GM12878 (cell line): ENCODE data around the gene CCDC80. TPM values are rescaled to one million over a fixed set of nuclear protein-coding genes. Genes with fewer than 3 reads are reported as not detected.

ENCODE experiments used
- ATAC-seq: fragments of 200-7000 bp; cut with Tn5 transposase; 3 replicates; pipeline ENCODE4 v1.9.1; 2020; ENCODE audit warnings: mild to moderate bottlenecking, moderate library complexity
- BruUV-seq: library from RNA; stranded (reverse); fragments of 400-500 nt; replicated peaks from 2 replicates; lab custom pipeline; 2021; lab: Mats Ljungman, UMichigan
- CTCF ChIA-PET: fragments of 300-600 bp; sonication (Branson Sonifier 250); formaldehyde crosslinking; extraction: SDS; loops from one replicate; lab custom pipeline; 2021; ENCODE audit warnings: inconsistent platforms; lab: Yijun Ruan, JAX
- POLR2A ChIA-PET: fragments of 350-600 bp; formaldehyde crosslinking; extraction: SDS; loops from one replicate; lab custom pipeline; 2021; ENCODE audit warnings: inconsistent platforms; lab: Charles Lee
- RAD21 ChIA-PET: fragments of 300-600 bp; sonication (Branson Sonifier 250); formaldehyde crosslinking; loops from one replicate; lab custom pipeline; 2023; ENCODE audit warnings: antibody characterized with exemption; ENCODE audit not compliant: unreplicated experiment; lab: Charles Lee
- SMC1A ChIA-PET: fragments of 300-600 bp; sonication (Branson Sonifier 250); formaldehyde crosslinking; loops from one replicate; lab custom pipeline; 2023; ENCODE audit not compliant: unreplicated experiment, uncharacterized antibody; lab: Charles Lee
- DNase-seq: peaks from one replicate; pipeline ENCODE4 v3.0.0-alpha.2; 2011; ENCODE audit warnings: low read depth, low spot score
- FAIRE-seq: peaks from 3 replicates; lab custom pipeline; 2011; peaks lifted over from hg19 to GRCh38; lab: Jason Lieb, UNC
- H2AFZ ChIP-seq: 2 replicates; pipeline ENCODE4 v1.6.0; 2011; ENCODE audit warnings: low read depth, low read length, control low read depth; ENCODE audit not compliant: control insufficient read depth
- H3K27ac ChIP-seq: 2 replicates; pipeline ENCODE4 v1.5.1; 2011; ENCODE audit warnings: control low read depth; ENCODE audit not compliant: control insufficient read depth, insufficient read depth
- H3K27me3 ChIP-seq, 2 experiments: replicated peaks in 1 of 2; 2 replicates each; pipeline versions ENCODE4 v1.6.0 to v1.6.1; 2011; ENCODE audit warnings: low read length in 1 of 2; ENCODE audit not compliant: control insufficient read depth in 2 of 2, insufficient read depth in 2 of 2
- H3K36me3 ChIP-seq, 2 experiments: 2 replicates each; pipeline ENCODE4 v1.5.1; 2011; ENCODE audit warnings: low read length in 1 of 2; ENCODE audit not compliant: control insufficient read depth in 2 of 2, insufficient read depth in 2 of 2
- H3K4me1 ChIP-seq: 2 replicates; pipeline ENCODE4 v1.6.1; 2011; ENCODE audit warnings: mild to moderate bottlenecking, low read length, moderate library complexity, mixed read lengths; ENCODE audit not compliant: control insufficient read depth, insufficient read depth
- H3K4me2 ChIP-seq: 2 replicates; pipeline ENCODE4 v1.6.0; 2011; ENCODE audit warnings: control low read depth; ENCODE audit not compliant: control insufficient read depth, insufficient read depth
- H3K4me3 ChIP-seq: fragments of 200-600 bp; sonication (generic); 2 replicates; pipeline ENCODE4 v1.5.1; 2016
- H3K79me2 ChIP-seq: 2 replicates; pipeline ENCODE4 v1.6.0; 2011; ENCODE audit warnings: low read length; ENCODE audit not compliant: control insufficient read depth, insufficient read depth
- H3K9ac ChIP-seq: 2 replicates; pipeline ENCODE4 v1.8.0; 2011; ENCODE audit warnings: low read length, control low read depth, mixed read lengths; ENCODE audit not compliant: control insufficient read depth, insufficient read depth
- H3K9me3 ChIP-seq: replicated peaks from 3 replicates; pipeline ENCODE4 v1.5.1; 2011; ENCODE audit warnings: mild to moderate bottlenecking, low read length; ENCODE audit not compliant: control insufficient read depth, insufficient read depth
- H4K20me1 ChIP-seq: 2 replicates; pipeline ENCODE4 v1.6.0; 2011; ENCODE audit not compliant: control insufficient read depth, insufficient read depth
- BRCA1 ChIP-seq: IDR thresholded peaks from 2 replicates; pipeline ENCODE4 v1.6.1; 2011; ENCODE audit warnings: low read depth, low read length, improper control_type of control experiment
- ESRRA ChIP-seq: IDR thresholded peaks from 2 replicates; pipeline ENCODE4 v1.6.1; 2012; ENCODE audit warnings: mild to moderate bottlenecking, low read length, improper control_type of control experiment
- HCFC1 ChIP-seq: fragments of 150-350 bp; IDR thresholded peaks from 2 replicates; pipeline ENCODE4 v1.6.1; 2014; ENCODE audit warnings: low read length
- JUNB ChIP-seq: IDR thresholded peaks from 2 replicates; pipeline ENCODE4 v1.6.1; 2016; ENCODE audit warnings: antibody characterized with exemption, mild to moderate bottlenecking
- LARP7 ChIP-seq: fragments of 450-650 bp; IDR thresholded peaks from 2 replicates; pipeline ENCODE4 v1.6.1; 2017; ENCODE audit warnings: mild to moderate bottlenecking
- MEF2B ChIP-seq: fragments of 450-650 bp; IDR thresholded peaks from 2 replicates; pipeline ENCODE4 v1.6.1; 2018; ENCODE audit warnings: mild to moderate bottlenecking, moderate library complexity; ENCODE audit not compliant: partially characterized antibody, poor library complexity, severe bottlenecking
- MYB ChIP-seq: fragments of 150-350 bp; IDR thresholded peaks from 2 replicates; pipeline ENCODE4 v1.6.1; 2014; ENCODE audit warnings: mild to moderate bottlenecking, low read depth, low read length, borderline replicate concordance
- NFXL1 ChIP-seq: fragments of 450-650 bp; IDR thresholded peaks from 2 replicates; pipeline ENCODE4 v1.6.1; 2017; ENCODE audit warnings: antibody characterized with exemption, mild to moderate bottlenecking, borderline replicate concordance
- NRF1 ChIP-seq: conservative IDR thresholded peaks from 2 replicates; pipeline ENCODE4 v1.6.1; 2011; ENCODE audit warnings: mild to moderate bottlenecking, low read depth, low read length, improper control_type of control experiment
- POU2F2 ChIP-seq: IDR thresholded peaks from 3 replicates; pipeline ENCODE4 v1.6.1; 2011; ENCODE audit warnings: low read depth, mild to moderate bottlenecking, low read length, borderline replicate concordance
- RFX5 ChIP-seq: IDR thresholded peaks from 2 replicates; pipeline ENCODE4 v1.6.1; 2011; ENCODE audit warnings: low read depth, low read length, improper control_type of control experiment
- RUNX3 ChIP-seq: IDR thresholded peaks from 2 replicates; pipeline ENCODE4 v1.6.1; 2012; ENCODE audit warnings: low read length, inconsistent platforms
- SMAD5 ChIP-seq: IDR thresholded peaks from 2 replicates; pipeline ENCODE4 v1.6.1; 2016; ENCODE audit warnings: antibody characterized with exemption, low read depth
- SREBF2 ChIP-seq: IDR thresholded peaks from 2 replicates; pipeline ENCODE4 v1.6.1; 2012; ENCODE audit warnings: mild to moderate bottlenecking, low read length
- TAF1 ChIP-seq: IDR thresholded peaks from 2 replicates; pipeline ENCODE4 v1.6.1; 2011; ENCODE audit warnings: mild to moderate bottlenecking, low read depth, low read length, borderline replicate concordance
- WRNIP1 ChIP-seq: IDR thresholded peaks from 2 replicates; pipeline ENCODE4 v1.6.1; 2011; ENCODE audit warnings: low read depth, low read length, improper control_type of control experiment, borderline replicate concordance
- ZNF207 ChIP-seq: fragments of 450-650 bp; IDR thresholded peaks from 2 replicates; pipeline ENCODE4 v1.6.1; 2014; ENCODE audit warnings: antibody characterized with exemption, mild to moderate bottlenecking, borderline replicate concordance
- WGBS: methylation state at CpG from one replicate; pipeline ENCODE4 v1.1.6; 2016; ENCODE audit warnings: low lambda C conversion rate; ENCODE audit not compliant: insufficient replicate concordance, insufficient coverage; ENCODE audit errors: missing lambda C conversion rate; 5-methylcytosine and 5-hydroxymethylcytosine counted together
- in situ Hi-C: fragments of 300-500 bp; cut with MboI; formaldehyde crosslinking; loops from 9 replicates; pipeline ENCODE4 v1.14.3; 2018; ENCODE audit warnings: mixed read lengths
- intact Hi-C: fragments of 100-400 bp; cut with micrococcal nuclease; formaldehyde crosslinking; loops from one replicate; pipeline ENCODE4 v1.14.2; 2022; ENCODE audit not compliant: unreplicated experiment
- polyA plus RNA-seq, 11 experiments: library from polyadenylated mRNA; depleted of rRNA in 4 of 11; unstranded in 6 of 11; stranded (reverse) in 5 of 11; fragments of >200 nt; fragmentation: Nextera tagmentation in 4 of 11; fragmentation: Illumina TruSeq in 1 of 11; extraction: Ambion mirVana in 4 of 11; extraction: Trizol in 1 of 11; gene quantifications; 1 replicate in 1 of 11; 2 replicates in 10 of 11; pipeline versions ENCODE4 v1.2.1 to v1.2.3, GENCODE V29; 2011 to 2016; ENCODE audit warnings: inconsistent platforms in 2 of 11, missing spikeins in 2 of 11, low read depth in 1 of 11
- total RNA-seq, 4 experiments: library from RNA; depleted of rRNA in 3 of 4; stranded (reverse); fragments of >200 nt in 3 of 4; fragmentation: Illumina TruSeq in 1 of 4; extraction: Trizol in 1 of 4; gene quantifications; 2 replicates each; pipeline versions ENCODE4 v1.2.1 to v1.2.3, GENCODE V29; 2013 to 2021
- TF ChIP-seq, protein P1 (sequence below): IDR thresholded peaks from 2 replicates; pipeline ENCODE4 v1.6.1; 2011; ENCODE audit warnings: low read depth, mild to moderate bottlenecking, low read length, moderate library complexity, borderline replicate concordance; ENCODE audit errors: extremely low read depth
- TF ChIP-seq, protein P2 (sequence below): fragments of 450-650 bp; IDR thresholded peaks from 2 replicates; pipeline ENCODE4 v1.6.1; 2017; ENCODE audit warnings: antibody characterized with exemption, mild to moderate bottlenecking, moderate library complexity
- TF ChIP-seq, protein P3 (sequence below): fragments of 150-350 bp; IDR thresholded peaks from 2 replicates; pipeline ENCODE4 v1.6.1; 2014; ENCODE audit warnings: mild to moderate bottlenecking, low read depth, low read length

CCDC80 gene
- total and polyA plus RNA-seq, 10 of the 15 experiments (the other 5 are each of a cell fraction or from before 2014, with no cell fraction given) = 0.01 to 0.59 (median 0.21) TPM; not detected in 5

DNA sequence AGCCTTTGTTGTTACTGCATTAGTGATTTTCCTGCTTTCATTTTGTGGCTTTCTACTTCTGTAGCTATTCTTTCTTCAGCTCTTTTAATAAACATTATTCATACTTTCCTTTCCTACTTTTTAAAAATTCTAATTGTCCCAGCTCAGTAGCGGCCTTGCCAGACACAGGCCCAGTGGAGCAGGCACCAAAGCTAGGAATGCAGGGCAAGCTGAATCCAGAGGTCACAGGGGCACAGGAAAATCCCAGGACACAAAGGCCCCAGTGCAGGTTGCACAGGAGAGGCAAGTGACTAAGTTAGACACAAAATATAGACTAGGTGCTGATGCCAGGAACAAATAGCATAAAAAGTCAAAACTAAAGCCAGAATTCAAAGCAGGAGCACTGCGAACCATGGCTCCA is 49.0 kb upstream of the CCDC80 start:
- Histone ChIP-seq H3K36me3 (no peaks in the 10 kb centered on the region), H3K4me2 (no peak overlapping the region), H3K4me1 (no peaks in the 10 kb centered on the region), H3K4me3 (no peak overlapping the region), H4K20me1 (no peaks in the 10 kb centered on the region), H3K9ac (no peak overlapping the region), H3K79me2 (no peaks in the 10 kb centered on the region), H3K27ac (no peak overlapping the region), H3K27me3 (peaks cover 4 to 5% of the 10 kb centered on the region in 2 experiments; a peak in 3 of 4 replicates), H2AFZ (no peak overlapping the region), H3K9me3 (no peaks in the 10 kb centered on the region; the same call in 2 of the 3 replicates)
- ATAC-seq (no peak), FAIRE-seq (no peak), DNase-seq (no peak)
- BruUV-seq = no TSS peak
- POLR2A ChIA-PET = no interaction called here
- WGBS = 55% methylated on average over 2 of the region's 2 CpGs
- TF ChIP-seq POU2F2 (no peak), LARP7 (no peak), NFXL1 (no peak), MYB (no peak), SREBF2 (no peak), SMAD5 (no peak), RUNX3 (no peak), HCFC1 (no peak), RFX5 (no peak), BRCA1 (no peak), NRF1 (no peak), ESRRA (no peak), ZNF207 (no peak), TAF1 (no peak), JUNB (no peak), MEF2B (no peak), WRNIP1 (no peak)
- TF ChIP-seq, protein P1, sequence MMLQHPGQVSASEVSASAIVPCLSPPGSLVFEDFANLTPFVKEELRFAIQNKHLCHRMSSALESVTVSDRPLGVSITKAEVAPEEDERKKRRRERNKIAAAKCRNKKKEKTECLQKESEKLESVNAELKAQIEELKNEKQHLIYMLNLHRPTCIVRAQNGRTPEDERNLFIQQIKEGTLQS = no peak
- TF ChIP-seq, protein P2, sequence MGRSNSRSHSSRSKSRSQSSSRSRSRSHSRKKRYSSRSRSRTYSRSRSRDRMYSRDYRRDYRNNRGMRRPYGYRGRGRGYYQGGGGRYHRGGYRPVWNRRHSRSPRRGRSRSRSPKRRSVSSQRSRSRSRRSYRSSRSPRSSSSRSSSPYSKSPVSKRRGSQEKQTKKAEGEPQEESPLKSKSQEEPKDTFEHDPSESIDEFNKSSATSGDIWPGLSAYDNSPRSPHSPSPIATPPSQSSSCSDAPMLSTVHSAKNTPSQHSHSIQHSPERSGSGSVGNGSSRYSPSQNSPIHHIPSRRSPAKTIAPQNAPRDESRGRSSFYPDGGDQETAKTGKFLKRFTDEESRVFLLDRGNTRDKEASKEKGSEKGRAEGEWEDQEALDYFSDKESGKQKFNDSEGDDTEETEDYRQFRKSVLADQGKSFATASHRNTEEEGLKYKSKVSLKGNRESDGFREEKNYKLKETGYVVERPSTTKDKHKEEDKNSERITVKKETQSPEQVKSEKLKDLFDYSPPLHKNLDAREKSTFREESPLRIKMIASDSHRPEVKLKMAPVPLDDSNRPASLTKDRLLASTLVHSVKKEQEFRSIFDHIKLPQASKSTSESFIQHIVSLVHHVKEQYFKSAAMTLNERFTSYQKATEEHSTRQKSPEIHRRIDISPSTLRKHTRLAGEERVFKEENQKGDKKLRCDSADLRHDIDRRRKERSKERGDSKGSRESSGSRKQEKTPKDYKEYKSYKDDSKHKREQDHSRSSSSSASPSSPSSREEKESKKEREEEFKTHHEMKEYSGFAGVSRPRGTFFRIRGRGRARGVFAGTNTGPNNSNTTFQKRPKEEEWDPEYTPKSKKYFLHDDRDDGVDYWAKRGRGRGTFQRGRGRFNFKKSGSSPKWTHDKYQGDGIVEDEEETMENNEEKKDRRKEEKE = no peak
- TF ChIP-seq, protein P3, sequence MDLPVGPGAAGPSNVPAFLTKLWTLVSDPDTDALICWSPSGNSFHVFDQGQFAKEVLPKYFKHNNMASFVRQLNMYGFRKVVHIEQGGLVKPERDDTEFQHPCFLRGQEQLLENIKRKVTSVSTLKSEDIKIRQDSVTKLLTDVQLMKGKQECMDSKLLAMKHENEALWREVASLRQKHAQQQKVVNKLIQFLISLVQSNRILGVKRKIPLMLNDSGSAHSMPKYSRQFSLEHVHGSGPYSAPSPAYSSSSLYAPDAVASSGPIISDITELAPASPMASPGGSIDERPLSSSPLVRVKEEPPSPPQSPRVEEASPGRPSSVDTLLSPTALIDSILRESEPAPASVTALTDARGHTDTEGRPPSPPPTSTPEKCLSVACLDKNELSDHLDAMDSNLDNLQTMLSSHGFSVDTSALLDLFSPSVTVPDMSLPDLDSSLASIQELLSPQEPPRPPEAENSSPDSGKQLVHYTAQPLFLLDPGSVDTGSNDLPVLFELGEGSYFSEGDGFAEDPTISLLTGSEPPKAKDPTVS = no peak
- intact Hi-C loops (no loop called here), in situ Hi-C loops (no loop called here)
- SMC1A ChIA-PET = interaction anchor here (1.4 to 2.6 kb wide), 3 partner anchors 47 to 60 kb away, joined by 4 to 6 read pairs (median 4); no protein-coding TSS in a partner anchor
- CTCF ChIA-PET = interaction anchor here (1.3 to 1.6 kb wide), 2 partner anchors 108 to 289 kb away, joined by 3 to 6 read pairs; no protein-coding TSS in a partner anchor
- RAD21 ChIA-PET = no interaction called here
